Progenitor cell of endocrine pancreas (in vitro differentiated cells): ENCODE data around the gene DUSP22. TPM values are rescaled to one million over a fixed set of nuclear protein-coding genes. Genes with fewer than 3 reads are reported as not detected.

Experiments
- DNase-seq: peaks from one replicate; pipeline ENCODE4 v3.0.0; 2021; ENCODE audit warnings: low spot score; ENCODE audit not compliant: unreplicated experiment
- H3K27ac Mint-ChIP-seq: 2 replicates; pipeline ENCODE4 v1.8.0; 2021; ENCODE audit warnings: mild to moderate bottlenecking, moderate library complexity, mixed read lengths
- H3K27me3 Mint-ChIP-seq: 2 replicates; pipeline ENCODE4 v1.8.0; 2021; ENCODE audit warnings: mixed read lengths
- H3K36me3 Mint-ChIP-seq: 2 replicates; pipeline ENCODE4 v1.8.0; 2022; ENCODE audit warnings: mixed read lengths; ENCODE audit not compliant: insufficient read depth
- H3K4me1 Mint-ChIP-seq: 2 replicates; pipeline ENCODE4 v1.8.0; 2021; ENCODE audit warnings: low read depth, mixed read lengths
- H3K4me3 Mint-ChIP-seq: 2 replicates; pipeline ENCODE4 v1.8.0; 2021; ENCODE audit warnings: low read depth, mild to moderate bottlenecking, moderate library complexity, mixed read lengths
- H3K9me3 Mint-ChIP-seq: 2 replicates; pipeline ENCODE4 v1.8.0; 2021; ENCODE audit warnings: low read depth, mixed read lengths
- CTCF ChIP-seq: fragments of 200-600 bp; sonication (generic); IDR thresholded peaks from one replicate; pipeline ENCODE4 v1.5.0; 2021; ENCODE audit warnings: antibody characterized with exemption, mild to moderate bottlenecking; ENCODE audit not compliant: unreplicated experiment
- total RNA-seq: library from RNA; stranded (reverse); gene quantifications from 2 replicates; pipeline ENCODE4 v1.2.1, GENCODE V29; 2021

Gene DUSP22
- total RNA-seq, 1 donor from 2014 or later, result 40.4 TPM

- H3K27ac Mint-ChIP-seq, result no peak overlapping the region
- H3K36me3 Mint-ChIP-seq, result no peaks in the 10 kb centered on the region
- no peak for DNase-seq
- TF ChIP-seq CTCF, result no peak
- H3K9me3 Mint-ChIP-seq, result no peaks in the 10 kb centered on the region
- H3K4me3 Mint-ChIP-seq, result no peak overlapping the region
- H3K4me1 Mint-ChIP-seq, result no peaks in the 10 kb centered on the region
- H3K27me3 Mint-ChIP-seq, result peaks cover 18% of the 10 kb centered on the region
These were observed 40.4 kb upstream of the DUSP22 start for GRCh38 chr6:251920-252319.

GRCh38 chr6:252775-253535 is 39.3 kb upstream of the DUSP22 start:
- no peaks in the 10 kb centered on the region for H3K4me1 Mint-ChIP-seq
- H3K27ac Mint-ChIP-seq, result no peak overlapping the region
- no peak for DNase-seq
- H3K4me3 Mint-ChIP-seq, result no peak overlapping the region
- H3K27me3 Mint-ChIP-seq, result peaks cover 15% of the 10 kb centered on the region
- H3K9me3 Mint-ChIP-seq, result no peaks in the 10 kb centered on the region
- TF ChIP-seq CTCF, result no peak
- H3K36me3 Mint-ChIP-seq, result no peaks in the 10 kb centered on the region

GRCh38 chr6:254016-254415 is 38.3 kb upstream of the DUSP22 start:
- no peak for TF ChIP-seq CTCF
- Mint-ChIP-seq H3K9me3 (peaks cover 6% of the 10 kb centered on the region), H3K27me3 (peaks cover 15% of the 10 kb centered on the region), H3K36me3 (no peaks in the 10 kb centered on the region), H3K4me1 (no peaks in the 10 kb centered on the region), H3K4me3 (no peak overlapping the region), H3K27ac (no peak overlapping the region)
- DNase-seq, result no peak

- Mint-ChIP-seq H3K4me3 (no peak overlapping the region), H3K4me1 (no peaks in the 10 kb centered on the region), H3K9me3 (peaks cover 7% of the 10 kb centered on the region), H3K27me3 (peaks cover 15% of the 10 kb centered on the region), H3K27ac (no peak overlapping the region), H3K36me3 (no peaks in the 10 kb centered on the region)
- no peak for TF ChIP-seq CTCF
- DNase-seq, result no peak
These were observed 37.1 kb upstream of the DUSP22 start for GRCh38 chr6:255041-255750.

- no peak for DNase-seq
- H3K4me1 Mint-ChIP-seq, result no peaks in the 10 kb centered on the region
- TF ChIP-seq CTCF, result no peak
- no peak overlapping the region for H3K27ac Mint-ChIP-seq
- H3K9me3 Mint-ChIP-seq, result peaks cover 7% of the 10 kb centered on the region
- H3K4me3 Mint-ChIP-seq, result no peak overlapping the region
- H3K27me3 Mint-ChIP-seq, result peaks cover 13% of the 10 kb centered on the region
- H3K36me3 Mint-ChIP-seq, result no peaks in the 10 kb centered on the region
These were observed 36.6 kb upstream of the DUSP22 start for GRCh38 chr6:255751-256083.
